ENCODE data around the gene MUC20.

- TF ChIP-seq CTCF (conservative IDR thresholded peaks at IDR 0.05; ENCODE audit: low read depth in 2 of 2) (no peak), EZH2phosphoT487 (IDR thresholded peaks at IDR 0.05; ENCODE audit: unreplicated experiment) (no peak), ZNF462 (CRISPR knock-in tag; IDR thresholded peaks at IDR 0.05) (no peak), POLR2AphosphoS5 (IDR thresholded peaks at IDR 0.05; ENCODE audit: low read depth) (no peak), EZH2 (IDR thresholded peaks at IDR 0.05; ENCODE audit: low read depth, unreplicated experiment) (no peak), JUNB (IDR thresholded peaks at IDR 0.05; ENCODE audit: unreplicated experiment) (no peak), CREB1 (CRISPR knock-in tag; IDR thresholded peaks at IDR 0.05; ENCODE audit: low read depth) (no peak)
- TF ChIP-seq, protein P1, sequence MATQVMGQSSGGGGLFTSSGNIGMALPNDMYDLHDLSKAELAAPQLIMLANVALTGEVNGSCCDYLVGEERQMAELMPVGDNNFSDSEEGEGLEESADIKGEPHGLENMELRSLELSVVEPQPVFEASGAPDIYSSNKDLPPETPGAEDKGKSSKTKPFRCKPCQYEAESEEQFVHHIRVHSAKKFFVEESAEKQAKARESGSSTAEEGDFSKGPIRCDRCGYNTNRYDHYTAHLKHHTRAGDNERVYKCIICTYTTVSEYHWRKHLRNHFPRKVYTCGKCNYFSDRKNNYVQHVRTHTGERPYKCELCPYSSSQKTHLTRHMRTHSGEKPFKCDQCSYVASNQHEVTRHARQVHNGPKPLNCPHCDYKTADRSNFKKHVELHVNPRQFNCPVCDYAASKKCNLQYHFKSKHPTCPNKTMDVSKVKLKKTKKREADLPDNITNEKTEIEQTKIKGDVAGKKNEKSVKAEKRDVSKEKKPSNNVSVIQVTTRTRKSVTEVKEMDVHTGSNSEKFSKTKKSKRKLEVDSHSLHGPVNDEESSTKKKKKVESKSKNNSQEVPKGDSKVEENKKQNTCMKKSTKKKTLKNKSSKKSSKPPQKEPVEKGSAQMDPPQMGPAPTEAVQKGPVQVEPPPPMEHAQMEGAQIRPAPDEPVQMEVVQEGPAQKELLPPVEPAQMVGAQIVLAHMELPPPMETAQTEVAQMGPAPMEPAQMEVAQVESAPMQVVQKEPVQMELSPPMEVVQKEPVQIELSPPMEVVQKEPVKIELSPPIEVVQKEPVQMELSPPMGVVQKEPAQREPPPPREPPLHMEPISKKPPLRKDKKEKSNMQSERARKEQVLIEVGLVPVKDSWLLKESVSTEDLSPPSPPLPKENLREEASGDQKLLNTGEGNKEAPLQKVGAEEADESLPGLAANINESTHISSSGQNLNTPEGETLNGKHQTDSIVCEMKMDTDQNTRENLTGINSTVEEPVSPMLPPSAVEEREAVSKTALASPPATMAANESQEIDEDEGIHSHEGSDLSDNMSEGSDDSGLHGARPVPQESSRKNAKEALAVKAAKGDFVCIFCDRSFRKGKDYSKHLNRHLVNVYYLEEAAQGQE (IDR thresholded peaks at IDR 0.05; ENCODE audit: unreplicated experiment), result no peak
- TF ChIP-seq, protein P2, sequence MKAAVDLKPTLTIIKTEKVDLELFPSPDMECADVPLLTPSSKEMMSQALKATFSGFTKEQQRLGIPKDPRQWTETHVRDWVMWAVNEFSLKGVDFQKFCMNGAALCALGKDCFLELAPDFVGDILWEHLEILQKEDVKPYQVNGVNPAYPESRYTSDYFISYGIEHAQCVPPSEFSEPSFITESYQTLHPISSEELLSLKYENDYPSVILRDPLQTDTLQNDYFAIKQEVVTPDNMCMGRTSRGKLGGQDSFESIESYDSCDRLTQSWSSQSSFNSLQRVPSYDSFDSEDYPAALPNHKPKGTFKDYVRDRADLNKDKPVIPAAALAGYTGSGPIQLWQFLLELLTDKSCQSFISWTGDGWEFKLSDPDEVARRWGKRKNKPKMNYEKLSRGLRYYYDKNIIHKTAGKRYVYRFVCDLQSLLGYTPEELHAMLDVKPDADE (IDR thresholded peaks at IDR 0.05), result no peak
Observed at GRCh38 chr3:195762249-195762585, 41.4 kb downstream of the MUC20 start.
